Keratinocyte (primary cell): Measurements from ENCODE around the gene TAX1BP3. TPM values are rescaled to one million over a fixed set of nuclear protein-coding genes. Genes with fewer than 3 reads are reported as not detected.

ENCODE experiments used
- DNase-seq: peaks from one replicate; pipeline ENCODE4 v3.0.0-alpha.2; 2011; ENCODE audit warnings: low read depth, missing footprints, low spot score
- FAIRE-seq: peaks from 2 replicates; lab custom pipeline; 2011; peaks lifted over from hg19 to GRCh38; lab: Jason Lieb, UNC
- H2AFZ ChIP-seq: 2 replicates; pipeline ENCODE4 v1.6.0; 2012; ENCODE audit warnings: low read length, control low read depth, inconsistent platforms; ENCODE audit not compliant: control insufficient read depth
- H3K27ac ChIP-seq: 2 replicates; pipeline ENCODE4 v1.5.1; 2011; ENCODE audit warnings: low read length; ENCODE audit not compliant: control insufficient read depth, insufficient read depth
- H3K27me3 ChIP-seq: 3 replicates; pipeline ENCODE4 v1.6.0; 2011; ENCODE audit warnings: low read length; ENCODE audit not compliant: control insufficient read depth, insufficient read depth; ENCODE audit errors: extremely low read depth
- H3K36me3 ChIP-seq, 2 experiments: 2 replicates in 1 of 2; 3 replicates in 1 of 2; pipeline ENCODE4 v1.5.1; 2011; ENCODE audit warnings: low read length in 2 of 2, mild to moderate bottlenecking in 1 of 2; ENCODE audit not compliant: control insufficient read depth in 2 of 2, insufficient read depth in 2 of 2; ENCODE audit errors: extremely low read depth in 1 of 2
- H3K4me1 ChIP-seq: 3 replicates; pipeline ENCODE4 v1.5.1; 2011; ENCODE audit warnings: low read length; ENCODE audit not compliant: control insufficient read depth, insufficient read depth; ENCODE audit errors: extremely low read depth
- H3K4me2 ChIP-seq: 3 replicates; pipeline ENCODE4 v1.6.0; 2011; ENCODE audit warnings: low read depth, low read length; ENCODE audit not compliant: control insufficient read depth, insufficient read depth; ENCODE audit errors: extremely low read depth
- H3K4me3 ChIP-seq, 3 experiments: fragments of 200-600 bp in 1 of 3; sonication (generic) in 1 of 3; 2 replicates in 2 of 3; 3 replicates in 1 of 3; pipeline ENCODE4 v1.5.1; 2011 to 2016; ENCODE audit warnings: low read length in 3 of 3, mild to moderate bottlenecking in 3 of 3, control low read depth in 2 of 3, inconsistent platforms in 1 of 3, low read depth in 1 of 3, mixed read lengths in 1 of 3, mixed run types in 1 of 3, moderate library complexity in 1 of 3; ENCODE audit not compliant: control insufficient read depth in 2 of 3, insufficient read depth in 2 of 3; ENCODE audit errors: extremely low read depth in 1 of 3
- H3K79me2 ChIP-seq: 2 replicates; pipeline ENCODE4 v1.6.0; 2012; ENCODE audit warnings: low read length; ENCODE audit not compliant: control insufficient read depth, insufficient read depth
- H3K9ac ChIP-seq: 3 replicates; pipeline ENCODE4 v1.6.0; 2011; ENCODE audit warnings: low read length; ENCODE audit not compliant: control insufficient read depth, insufficient read depth; ENCODE audit errors: extremely low read depth
- H3K9me1 ChIP-seq: 3 replicates; pipeline ENCODE4 v1.6.0; 2011; ENCODE audit warnings: low read length; ENCODE audit not compliant: control insufficient read depth, insufficient read depth; ENCODE audit errors: extremely low read depth
- H3K9me3 ChIP-seq: 2 replicates; pipeline ENCODE4 v1.5.1; 2012; ENCODE audit warnings: low read depth, low read length; ENCODE audit not compliant: control insufficient read depth
- H4K20me1 ChIP-seq: 3 replicates; pipeline ENCODE4 v1.6.0; 2011; ENCODE audit warnings: low read length; ENCODE audit not compliant: control insufficient read depth, insufficient read depth; ENCODE audit errors: extremely low read depth
- CTCF ChIP-seq, 3 experiments: IDR thresholded peaks in 1 of 3; conservative IDR thresholded peaks in 1 of 3; optimal IDR thresholded peaks in 1 of 3; 2 replicates in 2 of 3; 3 replicates in 1 of 3; pipeline versions ENCODE3 to v1.5.1; 2011; ENCODE audit warnings: low read length in 3 of 3, mild to moderate bottlenecking in 3 of 3, moderate library complexity in 2 of 3, control low read depth in 1 of 3, inconsistent platforms in 1 of 3; ENCODE audit not compliant: insufficient read depth in 2 of 3; ENCODE audit errors: extremely low read depth in 1 of 3
- EZH2 ChIP-seq: IDR thresholded peaks from one replicate; pipeline ENCODE4 v1.6.1; 2012; ENCODE audit warnings: inconsistent platforms, mild to moderate bottlenecking, low read length, moderate library complexity
- dilution Hi-C: fragments of 300-500 bp; cut with MboI; formaldehyde crosslinking; loops from one replicate; pipeline ENCODE4 v1.7.0; 2020; ENCODE audit warnings: low sequenced_read_pairs; ENCODE audit not compliant: extremely low pct_ligation_motif_present
- polyA plus RNA-seq, 5 experiments: library from polyadenylated mRNA; depleted of rRNA in 3 of 5; stranded (reverse) in 3 of 5; stranded (forward) in 1 of 5; unstranded in 1 of 5; fragments of >200 nt; gene quantifications; 1 replicate in 1 of 5; 2 replicates in 3 of 5; 3 replicates in 1 of 5; pipeline versions ENCODE4 v1.2.1 to v1.2.3, GENCODE V29; 2011 to 2012; ENCODE audit warnings: missing spikeins in 2 of 5, low read depth in 1 of 5, low replicate concordance in 1 of 5

Gene TAX1BP3
- polyA plus RNA-seq, 1 donor (not counting 4 experiments of a cell fraction or from before 2014, with no cell fraction given) = 126 TPM

DNA sequence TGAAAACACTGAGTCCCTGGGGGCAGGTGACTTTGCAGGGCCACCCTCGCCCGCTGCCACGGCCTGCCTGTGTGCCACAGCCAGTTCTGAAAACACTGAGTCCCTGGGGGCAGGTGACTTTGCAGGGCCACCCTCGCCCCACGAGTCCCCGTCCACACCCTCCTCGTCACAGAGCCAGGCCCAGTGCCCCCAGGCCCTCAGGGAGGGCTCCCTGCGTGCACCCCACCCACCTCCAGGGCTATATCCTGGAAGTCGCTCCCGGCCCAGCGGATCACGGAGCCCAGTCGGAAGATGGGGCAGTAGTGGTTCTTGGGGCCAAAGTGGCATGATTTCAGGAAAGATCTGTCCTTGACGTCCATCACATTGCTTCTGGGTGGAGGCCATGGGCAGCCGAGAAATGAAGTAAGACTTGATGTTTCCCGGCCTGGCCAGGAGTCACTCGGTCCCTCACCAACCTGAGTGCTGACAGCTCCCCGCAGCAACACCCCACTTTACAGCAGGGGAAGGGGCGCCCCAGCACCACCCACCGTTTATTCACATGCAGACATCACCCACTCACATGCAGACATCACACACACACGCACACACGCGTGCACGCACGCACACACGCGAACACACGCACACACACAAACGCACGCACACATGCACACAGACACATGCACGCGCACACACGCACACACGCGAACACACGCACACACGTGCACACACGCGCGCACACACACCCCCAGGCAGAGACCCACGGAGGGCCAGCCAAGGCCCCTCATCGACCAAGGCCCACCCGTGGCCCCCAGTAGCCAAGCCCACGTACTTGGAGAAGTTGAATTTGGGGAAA is 21.1 kb upstream of the TAX1BP3 start:
- H3K27me3 ChIP-seq = peaks cover 20% of the 10 kb centered on the region
- no peak overlapping the region for H2AFZ ChIP-seq
- no peak overlapping the region for H3K9ac ChIP-seq
- no peak overlapping the region for H3K4me3 ChIP-seq
- no peaks in the 10 kb centered on the region for H4K20me1 ChIP-seq
- TF ChIP-seq EZH2 (no peak), CTCF (optimal IDR thresholded peaks at IDR 0.05 in 1 of 3, IDR thresholded peaks at IDR 0.05 in 1 of 3, conservative IDR thresholded peaks at IDR 0.05 in 1 of 3; ENCODE audit: extremely low read depth in 1 of 3, insufficient read depth in 2 of 3, low read length in 3 of 3) (no peak)
- H3K27ac ChIP-seq = no peak overlapping the region
- dilution Hi-C loops = no loop called here
- no peaks in the 10 kb centered on the region for H3K36me3 ChIP-seq
- no peaks in the 10 kb centered on the region for H3K79me2 ChIP-seq
- no peaks in the 10 kb centered on the region for H3K9me3 ChIP-seq
- DNase-seq (no peak), FAIRE-seq (no peak)
- no peak overlapping the region for H3K4me2 ChIP-seq
- no peaks in the 10 kb centered on the region for H3K9me1 ChIP-seq
- no peaks in the 10 kb centered on the region for H3K4me1 ChIP-seq

DNA sequence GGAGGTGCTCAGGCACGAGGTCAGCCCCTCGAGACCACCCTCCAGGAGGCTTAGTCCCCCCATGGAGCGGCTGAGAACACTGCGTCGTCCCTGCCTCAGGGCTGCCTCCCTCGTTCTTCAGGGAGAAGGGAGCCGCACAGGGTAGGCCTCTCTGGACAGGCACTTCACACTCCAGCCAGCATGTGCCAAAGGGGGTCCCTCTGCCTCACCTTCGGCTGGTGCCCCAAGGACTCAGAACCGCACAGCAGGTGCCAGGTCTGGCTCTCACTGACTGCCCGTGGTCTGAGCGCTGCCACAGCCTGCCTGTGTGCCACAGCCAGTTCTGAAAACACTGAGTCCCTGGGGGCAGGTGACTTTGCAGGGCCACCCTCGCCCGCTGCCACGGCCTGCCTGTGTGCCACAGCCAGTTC is 20.5 kb upstream of the TAX1BP3 start:
- peaks cover 17% of the 10 kb centered on the region for H3K27me3 ChIP-seq
- H3K9me1 ChIP-seq = no peaks in the 10 kb centered on the region
- no peaks in the 10 kb centered on the region for H3K9me3 ChIP-seq
- no peak for DNase-seq
- TF ChIP-seq EZH2 (no peak), CTCF (optimal IDR thresholded peaks at IDR 0.05 in 1 of 3, IDR thresholded peaks at IDR 0.05 in 1 of 3, conservative IDR thresholded peaks at IDR 0.05 in 1 of 3; ENCODE audit: extremely low read depth in 1 of 3, insufficient read depth in 2 of 3, low read length in 3 of 3) (no peak)
- FAIRE-seq = no peak
- no peaks in the 10 kb centered on the region for H3K36me3 ChIP-seq
- no peak overlapping the region for H3K9ac ChIP-seq
- dilution Hi-C loops = no loop called here
- no peak overlapping the region for H3K27ac ChIP-seq
- no peaks in the 10 kb centered on the region for H4K20me1 ChIP-seq
- no peak overlapping the region for H2AFZ ChIP-seq
- H3K4me2 ChIP-seq = no peak overlapping the region
- no peaks in the 10 kb centered on the region for H3K79me2 ChIP-seq
- H3K4me1 ChIP-seq = no peaks in the 10 kb centered on the region
- no peak overlapping the region for H3K4me3 ChIP-seq
